Mammary epithelial cell (primary cell): ENCODE measurements around the gene INSC.

ENCODE experiments used
- EZH2 ChIP-seq: IDR thresholded peaks from 2 replicates; pipeline ENCODE4 v1.6.1; 2012; ENCODE audit warnings: low read length, inconsistent platforms, borderline replicate concordance
- TF ChIP-seq, protein P1 (sequence below), 2 donors: IDR thresholded peaks in 1 of 2; conservative IDR thresholded peaks in 1 of 2; 2 replicates each; pipeline ENCODE4 v1.5.1; 2011 to 2012; ENCODE audit warnings: inconsistent platforms in 2 of 2, low read length in 2 of 2, mild to moderate bottlenecking in 2 of 2, control low read depth in 1 of 2, low read depth in 1 of 2; ENCODE audit not compliant: insufficient read depth in 1 of 2; ENCODE audit errors: extremely low read depth in 1 of 2

DNA sequence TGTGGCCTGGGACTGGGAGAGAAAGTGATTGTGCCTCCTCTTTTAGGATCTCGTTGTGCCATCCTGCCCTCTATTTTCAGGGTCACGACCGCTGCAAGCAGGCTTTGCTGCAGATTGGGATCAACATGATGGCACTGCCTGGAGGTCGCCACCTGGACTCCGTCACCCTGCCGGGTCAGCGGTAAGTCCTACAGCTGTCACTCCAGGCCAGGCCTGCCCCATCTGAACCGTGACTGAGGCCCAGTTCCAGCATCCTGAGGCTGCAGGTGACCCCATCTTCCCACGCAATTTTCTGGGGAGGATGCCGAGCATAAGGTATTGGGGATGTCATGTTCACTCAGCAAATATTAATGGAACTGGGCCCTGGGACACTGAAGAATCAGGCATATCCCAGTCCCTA is 34.3 kb downstream of the INSC start:
- TF ChIP-seq, protein P1, sequence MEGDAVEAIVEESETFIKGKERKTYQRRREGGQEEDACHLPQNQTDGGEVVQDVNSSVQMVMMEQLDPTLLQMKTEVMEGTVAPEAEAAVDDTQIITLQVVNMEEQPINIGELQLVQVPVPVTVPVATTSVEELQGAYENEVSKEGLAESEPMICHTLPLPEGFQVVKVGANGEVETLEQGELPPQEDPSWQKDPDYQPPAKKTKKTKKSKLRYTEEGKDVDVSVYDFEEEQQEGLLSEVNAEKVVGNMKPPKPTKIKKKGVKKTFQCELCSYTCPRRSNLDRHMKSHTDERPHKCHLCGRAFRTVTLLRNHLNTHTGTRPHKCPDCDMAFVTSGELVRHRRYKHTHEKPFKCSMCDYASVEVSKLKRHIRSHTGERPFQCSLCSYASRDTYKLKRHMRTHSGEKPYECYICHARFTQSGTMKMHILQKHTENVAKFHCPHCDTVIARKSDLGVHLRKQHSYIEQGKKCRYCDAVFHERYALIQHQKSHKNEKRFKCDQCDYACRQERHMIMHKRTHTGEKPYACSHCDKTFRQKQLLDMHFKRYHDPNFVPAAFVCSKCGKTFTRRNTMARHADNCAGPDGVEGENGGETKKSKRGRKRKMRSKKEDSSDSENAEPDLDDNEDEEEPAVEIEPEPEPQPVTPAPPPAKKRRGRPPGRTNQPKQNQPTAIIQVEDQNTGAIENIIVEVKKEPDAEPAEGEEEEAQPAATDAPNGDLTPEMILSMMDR (conservative IDR thresholded peaks at IDR 0.05 in 1 of 2, IDR thresholded peaks at IDR 0.05 in 1 of 2; ENCODE audit: extremely low read depth in 1 of 2, insufficient read depth in 1 of 2, low read depth in 1 of 2, low read length in 2 of 2), result no peak
- TF ChIP-seq EZH2, result no peak
